Stimulated activated CD8-positive, alpha-beta memory T cell treated with anti-CD3 and anti-CD28 coated beads, Interleukin-12 subunit alpha, Interleukin-12 subunit beta, amount 100 ng/mL, for 24 hours (primary cell): ENCODE measurements around the gene PHEX.

Source experiments
- DNase-seq: peaks from one replicate; pipeline ENCODE4 v3.0.0-alpha.2; 2020; ENCODE audit errors: extremely low read depth

The PHEX gene

GRCh38 chrX:22040184-22040583 is 8.1 kb downstream of the PHEX start:
- no peak for DNase-seq

- no peak for DNase-seq
Observed at GRCh38 chrX:22041907-22042530, 9.9 kb downstream of the PHEX start.

DNA sequence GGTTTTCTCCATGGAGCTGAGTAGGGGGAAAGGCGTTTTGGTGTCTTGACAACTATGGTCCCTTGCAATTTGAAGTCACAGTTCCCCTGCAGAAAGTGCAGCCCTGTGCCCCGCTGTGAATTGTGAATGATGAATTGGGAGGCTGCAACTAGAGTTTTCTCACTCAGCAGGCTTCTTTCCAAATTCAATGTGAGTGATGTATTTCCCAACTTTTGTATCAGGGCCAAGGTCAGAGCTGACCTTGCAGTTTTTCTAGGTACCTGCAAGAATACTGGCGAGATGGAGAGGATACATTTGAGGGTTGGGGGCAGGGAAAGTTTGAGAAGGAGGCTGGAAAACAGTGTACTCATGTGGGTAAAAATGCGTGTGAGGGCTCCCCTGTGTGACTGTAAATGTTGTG is 11.7 kb downstream of the PHEX start:
- DNase-seq: no peak

- no peak for DNase-seq
Observed at GRCh38 chrX:22047468-22047867, 15.3 kb downstream of the PHEX start.

DNA sequence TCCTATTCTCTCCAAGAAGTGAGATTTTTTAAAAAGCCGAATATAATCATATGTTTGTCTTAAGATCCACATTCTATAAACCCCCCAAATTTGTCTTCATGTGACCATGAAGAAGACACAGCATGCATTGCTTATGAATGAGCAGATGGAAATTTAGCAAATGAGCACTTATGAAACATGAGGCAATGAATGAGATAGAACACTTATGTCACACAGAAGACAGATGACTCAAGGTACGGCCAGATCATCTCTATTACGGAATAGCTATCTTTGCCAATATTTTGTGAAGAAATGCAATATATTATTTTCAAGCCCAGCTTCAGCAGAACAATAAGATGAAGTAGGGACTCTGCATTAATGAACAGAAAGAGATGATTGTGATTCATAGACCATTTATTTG is 21.4 kb downstream of the PHEX start:
- no peak for DNase-seq

GRCh38 chrX:22056235-22056634 is 24.1 kb downstream of the PHEX start:
- DNase-seq: no peak

- no peak for DNase-seq
Observed at GRCh38 chrX:22057667-22058066, 25.5 kb downstream of the PHEX start.

DNA sequence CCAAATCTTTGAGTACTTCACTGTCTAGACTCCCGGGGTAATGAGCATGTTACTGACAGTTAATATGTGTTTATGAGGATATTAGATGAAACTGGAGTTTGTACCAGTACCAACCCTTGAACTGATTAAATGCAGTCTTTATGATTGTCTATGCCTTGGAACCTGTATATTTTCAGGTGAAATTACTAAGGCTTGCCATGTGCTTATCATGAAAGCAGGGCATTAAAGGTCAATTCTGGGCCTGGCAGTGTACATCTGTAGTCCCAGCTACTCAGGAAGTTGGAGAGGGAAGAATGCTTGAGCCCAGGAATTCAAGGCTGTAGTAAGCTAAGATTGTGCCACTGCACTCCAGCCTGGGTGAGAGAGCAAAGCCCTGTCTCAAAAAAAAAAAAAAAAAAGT is 27.6 kb downstream of the PHEX start:
- DNase-seq: no peak

DNA sequence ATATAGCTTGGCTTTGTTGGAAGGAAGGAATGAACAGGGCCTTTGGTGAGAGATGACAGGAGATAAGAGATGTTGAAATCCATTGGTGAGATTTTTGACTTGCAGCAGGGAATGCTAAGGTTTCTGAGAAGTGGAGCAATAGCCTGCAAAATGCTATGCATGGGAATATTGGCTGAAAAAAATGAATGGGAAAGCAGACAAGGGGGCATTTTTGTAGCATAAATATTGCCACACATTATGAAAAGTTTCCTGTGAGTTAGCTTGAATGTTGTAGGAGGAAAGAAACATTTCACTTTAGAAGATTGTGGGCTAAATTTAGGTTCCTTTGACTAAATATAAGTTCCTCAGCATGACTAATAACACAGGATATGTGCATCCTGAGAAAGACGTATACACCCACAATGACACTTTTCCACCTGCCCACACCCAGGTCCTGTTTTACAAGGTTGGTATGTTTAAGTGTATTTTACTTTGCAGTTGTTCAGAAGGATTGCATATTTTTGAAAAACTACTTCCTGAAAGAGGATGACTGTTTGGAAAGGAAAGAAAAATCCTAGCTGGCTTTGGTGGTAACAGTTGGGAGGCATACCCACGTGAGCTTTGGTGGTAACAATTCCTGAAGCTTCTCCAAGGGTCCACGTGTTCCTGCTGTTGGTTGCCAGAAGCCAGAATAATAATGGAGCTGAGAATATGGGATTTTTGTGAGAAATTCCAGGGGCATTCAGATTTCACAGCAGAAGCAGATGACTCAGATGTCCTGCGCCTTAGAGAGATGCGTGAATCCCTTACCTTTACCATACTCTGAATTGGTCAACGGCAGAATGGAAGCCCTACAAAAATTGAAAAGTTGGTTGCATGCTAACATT is 28.5 kb downstream of the PHEX start:
- no peak for DNase-seq

GRCh38 chrX:22063284-22063683 is 31.2 kb downstream of the PHEX start:
- DNase-seq: no peak

GRCh38 chrX:22069586-22069985 is 37.5 kb downstream of the PHEX start:
- no peak for DNase-seq

GRCh38 chrX:22073928-22074327 is 41.8 kb downstream of the PHEX start:
- DNase-seq: no peak

GRCh38 chrX:22078117-22078516 is 46.0 kb downstream of the PHEX start:
- no peak for DNase-seq

DNA sequence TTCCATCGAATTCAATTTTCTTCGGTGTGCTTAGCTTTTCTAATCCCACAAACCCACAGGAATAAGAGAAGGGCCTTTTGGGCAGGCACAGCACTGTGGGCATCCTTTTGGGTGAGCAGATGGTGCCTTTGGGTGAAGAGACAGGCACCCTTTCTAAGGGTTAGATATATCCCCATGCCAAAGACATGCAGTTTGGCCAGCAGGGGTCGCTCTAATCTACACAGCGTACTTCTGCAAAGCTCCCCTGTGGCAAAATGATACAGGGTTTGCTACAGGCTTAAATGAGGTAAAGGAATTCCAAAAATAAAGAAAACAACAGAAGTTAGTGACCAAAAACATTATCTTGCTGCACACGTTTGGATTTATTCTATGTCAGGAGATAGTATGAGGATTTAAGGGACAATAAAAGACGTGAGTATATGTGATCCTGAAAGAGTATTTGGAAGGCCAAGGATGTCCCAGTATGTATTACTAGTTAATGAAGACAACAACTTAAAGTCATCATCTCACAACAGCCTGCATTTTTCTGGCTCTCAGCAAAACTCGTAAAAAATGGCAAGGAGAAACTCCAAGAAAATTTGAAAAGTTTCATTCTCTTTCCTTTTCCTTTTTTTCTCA is 49.5 kb downstream of the PHEX start:
- DNase-seq: no peak

- DNase-seq: no peak
Observed at GRCh38 chrX:22086003-22086402, 53.9 kb downstream of the PHEX start.

DNA sequence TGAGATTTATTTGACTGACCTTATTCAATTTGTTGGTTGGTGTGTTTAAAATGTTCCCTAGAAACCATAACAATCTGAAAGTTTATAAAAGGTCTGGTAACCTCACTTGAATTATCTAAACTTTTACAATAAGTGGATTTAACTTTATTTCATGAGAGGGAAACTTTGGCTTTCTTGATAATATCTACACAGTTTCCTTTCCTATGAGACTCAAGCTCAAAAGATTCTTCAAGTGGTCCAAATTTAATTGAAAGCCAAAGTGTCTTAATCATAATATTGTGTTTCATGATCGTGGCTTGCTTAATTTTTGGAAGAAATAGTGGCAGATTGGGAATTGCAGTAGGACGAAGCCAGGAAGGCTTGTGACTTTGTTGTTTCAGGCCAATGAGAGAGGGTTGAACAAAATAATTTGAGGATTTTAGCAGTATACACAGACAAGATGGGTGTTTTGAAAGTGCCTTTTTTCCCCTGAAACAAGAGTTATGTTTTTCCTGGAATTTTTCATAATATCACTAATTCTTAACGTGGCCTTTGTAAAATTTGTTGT is 55.0 kb downstream of the PHEX start:
- DNase-seq: no peak

DNA sequence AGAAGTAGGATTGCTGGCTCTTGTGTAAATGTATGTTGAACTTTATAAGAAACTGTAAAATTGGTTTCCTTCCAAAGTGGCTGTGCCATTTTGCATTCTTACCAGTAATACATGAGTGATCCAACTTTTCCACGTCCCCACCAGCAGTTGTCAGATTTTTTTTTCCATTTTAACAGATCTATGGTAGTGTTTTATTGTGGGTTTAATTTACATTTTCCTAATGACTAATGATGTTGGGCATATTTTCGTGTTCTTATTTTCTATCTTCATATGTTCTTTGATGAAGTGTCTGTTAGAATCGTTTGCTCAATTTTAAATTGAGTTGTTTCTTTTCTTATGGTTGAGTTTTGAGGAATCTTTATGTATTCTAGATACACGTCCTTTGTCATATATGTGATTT is 56.2 kb downstream of the PHEX start:
- DNase-seq: no peak

DNA sequence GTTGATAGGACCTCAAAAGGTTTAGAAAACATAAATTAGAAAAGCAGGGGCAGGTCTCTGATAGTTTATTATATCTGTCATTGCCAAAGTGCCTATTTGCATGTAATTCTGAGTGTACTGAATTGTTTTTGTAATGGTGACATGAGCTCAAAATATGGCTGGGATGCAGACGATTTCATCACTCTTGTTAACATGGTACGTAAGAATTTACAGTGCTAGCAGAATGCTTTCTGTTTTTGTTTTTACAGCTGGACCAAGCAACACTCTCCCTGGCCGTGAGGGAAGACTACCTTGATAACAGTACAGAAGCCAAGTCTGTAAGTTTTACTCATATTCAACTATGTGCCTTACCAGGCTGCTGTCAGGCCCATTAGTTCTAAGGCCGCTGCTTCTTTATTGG is 58.1 kb downstream of the PHEX start:
- no peak for DNase-seq

DNA sequence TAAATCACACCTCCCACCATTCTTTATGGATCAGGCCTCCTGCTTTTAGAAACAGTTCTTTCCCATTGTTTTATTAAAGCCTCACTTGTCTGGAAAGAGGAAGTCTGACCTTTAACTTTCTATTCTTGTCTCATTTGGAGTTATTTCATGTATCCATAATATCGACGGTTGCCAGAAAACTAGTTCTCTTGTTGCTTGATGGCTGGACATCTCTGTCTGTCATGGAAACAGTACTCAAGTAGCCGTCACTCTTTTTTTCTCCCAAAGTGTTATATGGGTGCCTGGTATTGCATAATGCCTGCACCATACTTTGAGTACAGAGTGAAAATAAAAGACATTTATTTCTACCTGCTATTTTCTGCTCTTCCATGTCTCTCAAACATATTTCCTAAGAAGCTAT is 61.4 kb downstream of the PHEX start:
- no peak for DNase-seq

- DNase-seq: no peak
Observed at GRCh38 chrX:22095286-22095685, 63.2 kb downstream of the PHEX start.

DNA sequence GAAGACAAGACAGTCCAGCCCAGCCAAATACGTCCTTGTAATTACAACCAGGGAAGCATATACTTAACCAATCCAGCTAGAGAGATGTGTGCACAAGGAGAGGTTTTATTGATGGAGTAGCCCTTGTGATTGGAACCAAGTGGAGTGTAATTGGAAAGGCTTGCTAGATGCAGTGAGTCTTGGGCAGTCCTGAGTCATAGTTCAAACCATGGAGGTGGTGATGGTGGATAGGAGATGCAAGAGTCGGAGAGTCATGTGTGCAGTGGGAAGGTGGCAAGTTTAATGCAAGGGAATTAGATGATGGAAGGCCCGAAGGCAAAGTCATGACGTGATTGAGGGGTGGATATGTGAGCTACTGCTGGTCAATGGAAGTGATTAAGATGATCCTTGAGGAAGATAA is 63.7 kb downstream of the PHEX start:
- no peak for DNase-seq

GRCh38 chrX:22097012-22097694 is 65.0 kb downstream of the PHEX start:
- no peak for DNase-seq
